K562 (cell line): ENCODE results near the gene DNA2. TPM values are rescaled to one million over a fixed set of nuclear protein-coding genes. Genes with fewer than 3 reads are reported as not detected.

Source experiments
- BMI1 ChIP-seq: fragments of 150-350 bp; IDR thresholded peaks from 2 replicates; pipeline ENCODE4 v1.6.1; 2014; ENCODE audit warnings: low read length
- CTBP1 ChIP-seq: fragments of 450-650 bp; IDR thresholded peaks from 2 replicates; pipeline ENCODE4 v1.6.1; 2016; ENCODE audit warnings: borderline replicate concordance
- ETV5 ChIP-seq: sonication (generic); formaldehyde crosslinking; IDR thresholded peaks from 2 replicates; pipeline ENCODE4 v1.4.0; 2020; ENCODE audit warnings: low read depth, mild to moderate bottlenecking, missing genetic modification reagents
- ID3 ChIP-seq, 2 experiments: fragments of 250-450 bp in 1 of 2; fragments of 450-650 bp in 1 of 2; sonication (Bioruptor Pico) in 1 of 2; IDR thresholded peaks; 2 replicates each; pipeline versions ENCODE4 v1.6.1 to v1.8.0; 2016 to 2021; ENCODE audit warnings: mild to moderate bottlenecking in 2 of 2, moderate library complexity in 2 of 2, missing compliant biosample characterization in 1 of 2, missing genetic modification characterization in 1 of 2
- POLR2B ChIP-seq: fragments of 450-650 bp; IDR thresholded peaks from 2 replicates; pipeline ENCODE4 v1.6.1; 2018; ENCODE audit warnings: low read depth; ENCODE audit not compliant: partially characterized antibody
- SAP30 ChIP-seq: fragments of 200-600 bp; sonication (generic); IDR thresholded peaks from 2 replicates; pipeline ENCODE4 v1.6.1; 2012; ENCODE audit warnings: borderline replicate concordance, low read depth, mild to moderate bottlenecking, moderate library complexity, low read length, control low read depth, inconsistent platforms; ENCODE audit not compliant: insufficient read depth, poor library complexity, severe bottlenecking
- ZBTB40 ChIP-seq, 2 experiments: fragments of 450-650 bp in 1 of 2; sonication (generic) in 1 of 2; formaldehyde crosslinking in 1 of 2; IDR thresholded peaks; 2 replicates each; pipeline versions ENCODE4 v1.7.1 to v1.9.0; 2016 to 2022; ENCODE audit warnings: inconsistent platforms in 1 of 2, mild to moderate bottlenecking in 1 of 2, missing genetic modification reagents in 1 of 2
- ZNF398 ChIP-seq: fragments of 250-450 bp; sonication (Bioruptor Pico); IDR thresholded peaks from 2 replicates; pipeline ENCODE4 v1.8.0; 2021; ENCODE audit warnings: moderate library complexity, mild to moderate bottlenecking, inconsistent platforms
- ZNF740 ChIP-seq, 3 experiments: fragments of 200-800 bp in 1 of 3; sonication (Bioruptor generic) in 1 of 3; sonication (generic) in 1 of 3; formaldehyde crosslinking in 1 of 3; IDR thresholded peaks; 2 replicates each; pipeline versions ENCODE4 v1.6.1 to v1.8.0; 2016 to 2022; ENCODE audit warnings: mild to moderate bottlenecking in 2 of 3, missing compliant biosample characterization in 2 of 3, missing genetic modification characterization in 2 of 3, missing genetic modification reagents in 1 of 3
- polyA plus RNA-seq, 8 experiments: library from polyadenylated mRNA; depleted of rRNA in 4 of 8; stranded (reverse) in 5 of 8; unstranded in 3 of 8; fragments of >200 nt; fragmentation: Nextera tagmentation in 2 of 8; fragmentation: Illumina TruSeq in 1 of 8; extraction: Ambion mirVana in 2 of 8; extraction: Trizol in 1 of 8; gene quantifications; 2 replicates each; pipeline versions ENCODE4 v1.2.1 to v1.2.3, GENCODE V29; 2011 to 2014; ENCODE audit warnings: inconsistent platforms in 1 of 8, missing spikeins in 1 of 8
- total RNA-seq, 7 experiments: library from RNA; depleted of rRNA in 6 of 7; stranded (reverse); fragments of >200 nt in 6 of 7; fragmentation: Illumina TruSeq in 2 of 7; extraction: Trizol in 2 of 7; gene quantifications; 2 replicates each; pipeline versions ENCODE4 v1.2.1 to v1.2.3, GENCODE V29; 2011 to 2021; ENCODE audit warnings: low replicate concordance in 1 of 7

DNA2 gene
- total and polyA plus RNA-seq, 9 of the 15 experiments (the other 6 are each of a cell fraction or from before 2014, with no cell fraction given), result 24.6 to 51.4 (median 40.8) TPM

GRCh38 chr10:68406815-68407548 is 64.8 kb downstream of the DNA2 start, which contains the start of gene RUFY2 (continued):
- TF ChIP-seq ZNF398, result no peak
- TF ChIP-seq CTBP1, result peak; percentile 79; the same call in 1 of the 2 replicates
- 0 out of 2 replicates have a peak, but pooled peaks have one; percentile 71 for TF ChIP-seq ZNF740 (CRISPR knock-in tag; IDR thresholded peaks at IDR 0.05)
- TF ChIP-seq ZNF740 (tag; IDR thresholded peaks at IDR 0.05), result peak in 1 of 2 experiments; percentile 41; a peak in 1 of 4 replicates
- TF ChIP-seq POLR2B, result peak; percentile 67
- TF ChIP-seq BMI1, result peak; percentile 81
- peak; percentile 35 for TF ChIP-seq ZBTB40 (IDR thresholded peaks at IDR 0.05)
- TF ChIP-seq ZBTB40 (CRISPR knock-in tag; IDR thresholded peaks at IDR 0.05), result no peak
- peak; percentile 55; the same call in 1 of the 2 replicates for TF ChIP-seq ETV5 (CRISPR knock-in tag)
- TF ChIP-seq ID3 (CRISPR knock-in tag; IDR thresholded peaks at IDR 0.05), result no peak
- TF ChIP-seq ID3 (tag; IDR thresholded peaks at IDR 0.05), result peak; percentile 59
- TF ChIP-seq SAP30, result peak; percentile 37
